ENCODE data around the gene TRIB2. TPM values are rescaled to one million over a fixed set of nuclear protein-coding genes. Genes with fewer than 3 reads are reported as not detected.

The TRIB2 gene
- total RNA-seq, 1 experiment from 2014 or later: 70.4 TPM

- Histone ChIP-seq H3K27me3 (ENCODE audit: control insufficient read depth, insufficient read depth, low read length) (no peaks in the 10 kb centered on the region), H3K4me3 (ENCODE audit: insufficient read depth, low read depth, low read length) (no peak overlapping the region), H3K36me3 (replicated peaks; ENCODE audit: control insufficient read depth, insufficient read depth, low read length) (peaks cover 4% of the 10 kb centered on the region)
- DNase-seq: no peak
Measured at GRCh38 chr2:12733846-12734245, 17.1 kb downstream of the TRIB2 start.

- Histone ChIP-seq H3K36me3 (replicated peaks; ENCODE audit: control insufficient read depth, insufficient read depth, low read length) (peaks cover 5% of the 10 kb centered on the region), H3K4me3 (ENCODE audit: insufficient read depth, low read depth, low read length) (no peak overlapping the region), H3K27me3 (ENCODE audit: control insufficient read depth, insufficient read depth, low read length) (no peaks in the 10 kb centered on the region)
- no peak for DNase-seq
Measured at GRCh38 chr2:12734914-12735654, 18.3 kb downstream of the TRIB2 start.

GRCh38 chr2:12737297-12737696 lies 20.6 kb downstream of the TRIB2 start:
- no peak overlapping the region for H3K4me3 ChIP-seq (ENCODE audit: insufficient read depth, low read depth, low read length)
- no peaks in the 10 kb centered on the region for H3K27me3 ChIP-seq (ENCODE audit: control insufficient read depth, insufficient read depth, low read length)
- H3K36me3 ChIP-seq (replicated peaks; ENCODE audit: control insufficient read depth, insufficient read depth, low read length): peaks cover 3% of the 10 kb centered on the region
- DNase-seq: no peak

- no peak for DNase-seq
- peaks cover 3% of the 10 kb centered on the region for H3K36me3 ChIP-seq (replicated peaks; ENCODE audit: control insufficient read depth, insufficient read depth, low read length)
- no peak overlapping the region for H3K4me3 ChIP-seq (ENCODE audit: insufficient read depth, low read depth, low read length)
- no peaks in the 10 kb centered on the region for H3K27me3 ChIP-seq (ENCODE audit: control insufficient read depth, insufficient read depth, low read length)
Measured at GRCh38 chr2:12737738-12738485, 21.2 kb downstream of the TRIB2 start.

GRCh38 chr2:12739721-12740254 lies 23.1 kb downstream of the TRIB2 start:
- Histone ChIP-seq H3K36me3 (replicated peaks; ENCODE audit: control insufficient read depth, insufficient read depth, low read length) (peaks cover 3% of the 10 kb centered on the region), H3K27me3 (ENCODE audit: control insufficient read depth, insufficient read depth, low read length) (no peaks in the 10 kb centered on the region), H3K4me3 (ENCODE audit: insufficient read depth, low read depth, low read length) (no peak overlapping the region)
- DNase-seq: no peak

- peaks cover 1% of the 10 kb centered on the region for H3K36me3 ChIP-seq (replicated peaks; ENCODE audit: control insufficient read depth, insufficient read depth, low read length)
- no peaks in the 10 kb centered on the region for H3K27me3 ChIP-seq (ENCODE audit: control insufficient read depth, insufficient read depth, low read length)
- no peak overlapping the region for H3K4me3 ChIP-seq (ENCODE audit: insufficient read depth, low read depth, low read length)
- no peak for DNase-seq
Measured at GRCh38 chr2:12741380-12741779, 24.6 kb downstream of the TRIB2 start.

GRCh38 chr2:12742891-12743290 lies 26.2 kb downstream of the TRIB2 start:
- no peak overlapping the region for H3K4me3 ChIP-seq (ENCODE audit: insufficient read depth, low read depth, low read length)
- peaks cover 1% of the 10 kb centered on the region for H3K36me3 ChIP-seq (replicated peaks; ENCODE audit: control insufficient read depth, insufficient read depth, low read length)
- H3K27me3 ChIP-seq (ENCODE audit: control insufficient read depth, insufficient read depth, low read length): no peaks in the 10 kb centered on the region
- no peak for DNase-seq

GRCh38 chr2:12750166-12750905 lies 33.6 kb downstream of the TRIB2 start:
- H3K27me3 ChIP-seq (ENCODE audit: control insufficient read depth, insufficient read depth, low read length): no peaks in the 10 kb centered on the region
- no peak overlapping the region for H3K4me3 ChIP-seq (ENCODE audit: insufficient read depth, low read depth, low read length)
- H3K36me3 ChIP-seq (replicated peaks; ENCODE audit: control insufficient read depth, insufficient read depth, low read length): no peaks in the 10 kb centered on the region
- DNase-seq: no peak

- Histone ChIP-seq H3K36me3 (replicated peaks; ENCODE audit: control insufficient read depth, insufficient read depth, low read length) (no peaks in the 10 kb centered on the region), H3K27me3 (ENCODE audit: control insufficient read depth, insufficient read depth, low read length) (no peaks in the 10 kb centered on the region), H3K4me3 (ENCODE audit: insufficient read depth, low read depth, low read length) (no peak overlapping the region)
- peak; percentile 63 for DNase-seq
Measured at GRCh38 chr2:12754643-12755042, 37.9 kb downstream of the TRIB2 start.

- H3K4me3 ChIP-seq (ENCODE audit: insufficient read depth, low read depth, low read length): no peak overlapping the region
Measured at GRCh38 chr2:12755384-12755783, 38.6 kb downstream of the TRIB2 start.

GRCh38 chr2:12759248-12759647 lies 42.5 kb downstream of the TRIB2 start:
- Histone ChIP-seq H3K27me3 (ENCODE audit: control insufficient read depth, insufficient read depth, low read length) (no peaks in the 10 kb centered on the region), H3K4me3 (ENCODE audit: insufficient read depth, low read depth, low read length) (no peak overlapping the region), H3K36me3 (replicated peaks; ENCODE audit: control insufficient read depth, insufficient read depth, low read length) (no peaks in the 10 kb centered on the region)
- DNase-seq: no peak

More at GRCh38 chr2:12755384-12755783, 38.6 kb downstream of the TRIB2 start:
- H3K36me3 ChIP-seq (replicated peaks; ENCODE audit: control insufficient read depth, insufficient read depth, low read length): no peaks in the 10 kb centered on the region
- H3K27me3 ChIP-seq (ENCODE audit: control insufficient read depth, insufficient read depth, low read length): no peaks in the 10 kb centered on the region
- no peak for DNase-seq

- DNase-seq: no peak
- H3K36me3 ChIP-seq (replicated peaks; ENCODE audit: control insufficient read depth, insufficient read depth, low read length): no peaks in the 10 kb centered on the region
- H3K27me3 ChIP-seq (ENCODE audit: control insufficient read depth, insufficient read depth, low read length): no peaks in the 10 kb centered on the region
- H3K4me3 ChIP-seq (ENCODE audit: insufficient read depth, low read depth, low read length): no peak overlapping the region
Measured at GRCh38 chr2:12761104-12761503, 44.4 kb downstream of the TRIB2 start.

- no peaks in the 10 kb centered on the region for H3K36me3 ChIP-seq (replicated peaks; ENCODE audit: control insufficient read depth, insufficient read depth, low read length)
- no peak overlapping the region for H3K4me3 ChIP-seq (ENCODE audit: insufficient read depth, low read depth, low read length)
- no peak for DNase-seq
- no peaks in the 10 kb centered on the region for H3K27me3 ChIP-seq (ENCODE audit: control insufficient read depth, insufficient read depth, low read length)
Measured at GRCh38 chr2:12762337-12762736, 45.6 kb downstream of the TRIB2 start.

- no peak for DNase-seq
- Histone ChIP-seq H3K4me3 (ENCODE audit: insufficient read depth, low read depth, low read length) (no peak overlapping the region), H3K27me3 (ENCODE audit: control insufficient read depth, insufficient read depth, low read length) (no peaks in the 10 kb centered on the region), H3K36me3 (replicated peaks; ENCODE audit: control insufficient read depth, insufficient read depth, low read length) (no peaks in the 10 kb centered on the region)
Measured at GRCh38 chr2:12762976-12763375, 46.2 kb downstream of the TRIB2 start.
